Thyroid gland (tissue), 4 donors: ENCODE results near the gene GFRA3.

Experiments used
- CTCF ChIP-seq, 6 experiments: fragments of 200-600 bp in 3 of 6; fragments of 450-650 bp in 3 of 6; sonication (generic) in 3 of 6; IDR thresholded peaks; one replicate each; pipeline ENCODE4 v1.5.1; 2016 to 2019; ENCODE audit warnings: antibody characterized with exemption in 6 of 6, mild to moderate bottlenecking in 2 of 6, inconsistent platforms in 1 of 6, moderate library complexity in 1 of 6
- POLR2A ChIP-seq, 2 donors: fragments of 450-650 bp; IDR thresholded peaks; one replicate each; pipeline ENCODE4 v1.6.1; 2017; ENCODE audit warnings: antibody characterized with exemption in 2 of 2, mild to moderate bottlenecking in 2 of 2, moderate library complexity in 1 of 2

GRCh38 chr5:138264183-138264582 lies 10.2 kb downstream of the GFRA3 start:
- TF ChIP-seq CTCF (IDR thresholded peaks at IDR 0.05) (no peak), POLR2A (IDR thresholded peaks at IDR 0.05) (no peak)
